ENCODE results near the gene JAML. TPM values are rescaled to one million over a fixed set of nuclear protein-coding genes. Genes with fewer than 3 reads are reported as not detected.

JAML gene
- total and polyA plus RNA-seq, 2 of the 4 experiments (the other 2 are of a cell fraction): not detected

- WGBS, 2 experiments (ENCODE audit: extremely low coverage in 2 of 2, insufficient read length in 1 of 2): 10% methylated on average over 2 of the region's 16 CpGs; no CpG with 5 or more reads in 1 of the 2 experiments
- BruUV-seq (replicated peaks): no TSS peak
- H2BK120ac ChIP-seq (ENCODE audit: low read depth, low read length): no peak overlapping the region
- peaks cover 79% of the 10 kb centered on the region for H3K27me3 ChIP-seq (ENCODE audit: control insufficient read depth, insufficient read depth, low read length)
- H2AK9ac ChIP-seq (replicated peaks; ENCODE audit: low read depth, low read length, poor library complexity): peak overlapping the region; percentile 31
- H3K23ac ChIP-seq (ENCODE audit: low read depth, low read length): no peak overlapping the region; the same call in 1 of the 2 replicates
- no peaks in the 10 kb centered on the region for H4K20me1 ChIP-seq (ENCODE audit: insufficient read depth, low read length)
- H2BK15ac ChIP-seq (ENCODE audit: low read depth, low read length): no peak overlapping the region
- intact Hi-C loops (cut with micrococcal nuclease) (no loop called here), dilution Hi-C loops (cut with HindIII; ENCODE audit: low sequenced_read_pairs, unreplicated experiment) (no loop called here), in situ Hi-C loops (cut with MboI; ENCODE audit: low sequenced_read_pairs) (no loop called here)
- no peak overlapping the region for H4K8ac ChIP-seq (ENCODE audit: low read depth in 2 of 2, low read length in 2 of 2)
- ChIA-PET CTCF (no interaction called here), POLR2A (ENCODE audit: unreplicated experiment) (interaction anchor here (0.6 kb wide), 1 partner anchor 11 kb away, joined by 5 read pairs; no protein-coding TSS in a partner anchor)
- no peak overlapping the region; the same call in 1 of the 2 replicates for H3K4me2 ChIP-seq (ENCODE audit: low read depth, low read length)
- no peak overlapping the region for H4K5ac ChIP-seq (ENCODE audit: low read depth, low read length)
- no peak overlapping the region for H3K4me3 ChIP-seq (ENCODE audit: insufficient read depth, low read depth, low read length)
- no peak overlapping the region for H3K56ac ChIP-seq (ENCODE audit: extremely low read depth, insufficient read depth, low read length)
- H3K9me3 ChIP-seq (ENCODE audit: control insufficient read depth, insufficient read depth, low read length): no peaks in the 10 kb centered on the region
- H2AFZ ChIP-seq (replicated peaks; ENCODE audit: low read length, poor library complexity): peak overlapping the region; percentile 8
- no peak overlapping the region; the same call in 1 of the 2 replicates for H2BK20ac ChIP-seq (ENCODE audit: low read depth, low read length)
- ATAC-seq (ENCODE audit: low read depth): no peak
- H3K4ac ChIP-seq (ENCODE audit: low read depth, low read length): no peak overlapping the region
- no peak for DNase-seq
- H3K9ac ChIP-seq (ENCODE audit: low read depth, low read length): no peak overlapping the region
- no peak overlapping the region for H3K18ac ChIP-seq (ENCODE audit: low read depth, low read length)
- H3K14ac ChIP-seq (replicated peaks; ENCODE audit: low read depth, low read length): no peak overlapping the region
- H3K79me1 ChIP-seq (ENCODE audit: low read depth in 1 of 2, low read length in 2 of 2): no peaks in the 10 kb centered on the region
- no peaks in the 10 kb centered on the region; the same call in 1 of the 2 replicates for H3K4me1 ChIP-seq (ENCODE audit: control insufficient read depth, insufficient read depth, low read length)
- H3K27ac ChIP-seq (ENCODE audit: insufficient read depth, low read length): no peak overlapping the region
- no peak overlapping the region for H2AK5ac ChIP-seq (ENCODE audit: low read depth, low read length)
- no peaks in the 10 kb centered on the region for H3K36me3 ChIP-seq (ENCODE audit: control insufficient read depth, insufficient read depth, low read length)
- TF ChIP-seq CTCF (conservative IDR thresholded peaks at IDR 0.05; ENCODE audit: low read depth, low read length) (no peak), POLR2A (IDR thresholded peaks at IDR 0.05; ENCODE audit: low read depth, low read length) (no peak), MXI1 (IDR thresholded peaks at IDR 0.05; ENCODE audit: borderline replicate concordance, low read depth, low read length) (no peak), USF2 (IDR thresholded peaks at IDR 0.05; ENCODE audit: low read depth, low read length) (no peak), SMC3 (IDR thresholded peaks at IDR 0.05; ENCODE audit: low read depth, low read length) (no peak), RFX5 (IDR thresholded peaks at IDR 0.05; ENCODE audit: low read depth, low read length) (no peak), CEBPB (IDR thresholded peaks at IDR 0.05; ENCODE audit: low read depth, low read length) (no peak), RCOR1 (IDR thresholded peaks at IDR 0.05; ENCODE audit: insufficient replicate concordance, low read length) (no peak), MAFK (IDR thresholded peaks at IDR 0.05; ENCODE audit: low read depth, low read length) (no peak), NFE2L2 (IDR thresholded peaks at IDR 0.05; ENCODE audit: low read depth, low read length) (no peak), CHD1 (IDR thresholded peaks at IDR 0.05; ENCODE audit: low read depth, low read length) (no peak), BHLHE40 (IDR thresholded peaks at IDR 0.05; ENCODE audit: low read depth, low read length) (no peak), ELK1 (IDR thresholded peaks at IDR 0.05; ENCODE audit: borderline replicate concordance, low read depth, low read length) (no peak), FOS (IDR thresholded peaks at IDR 0.05; ENCODE audit: low read depth, low read length) (no peak)
- H4K91ac ChIP-seq (ENCODE audit: insufficient read depth, low read depth, low read length): no peak overlapping the region
- H3K9me1 ChIP-seq (ENCODE audit: insufficient read depth, low read length): no peaks in the 10 kb centered on the region
- no peak overlapping the region for H2BK5ac ChIP-seq (ENCODE audit: low read depth, low read length, poor library complexity, severe bottlenecking)
These were observed 71.3 kb downstream of the JAML start for GRCh38 chr11:118153516-118153915.
